Stimulated activated CD8-positive, alpha-beta memory T cell treated with anti-CD3 and anti-CD28 coated beads, Interleukin-4, amount 100 ng/mL, for 1 hour (primary cell): ENCODE data around the gene MROH7.

Experiments
- DNase-seq, 2 donors: peaks; one replicate each; pipeline ENCODE4 v3.0.0-alpha.2; 2020; ENCODE audit warnings: low read depth in 2 of 2, low spot score in 1 of 2

The MROH7 gene

DNA sequence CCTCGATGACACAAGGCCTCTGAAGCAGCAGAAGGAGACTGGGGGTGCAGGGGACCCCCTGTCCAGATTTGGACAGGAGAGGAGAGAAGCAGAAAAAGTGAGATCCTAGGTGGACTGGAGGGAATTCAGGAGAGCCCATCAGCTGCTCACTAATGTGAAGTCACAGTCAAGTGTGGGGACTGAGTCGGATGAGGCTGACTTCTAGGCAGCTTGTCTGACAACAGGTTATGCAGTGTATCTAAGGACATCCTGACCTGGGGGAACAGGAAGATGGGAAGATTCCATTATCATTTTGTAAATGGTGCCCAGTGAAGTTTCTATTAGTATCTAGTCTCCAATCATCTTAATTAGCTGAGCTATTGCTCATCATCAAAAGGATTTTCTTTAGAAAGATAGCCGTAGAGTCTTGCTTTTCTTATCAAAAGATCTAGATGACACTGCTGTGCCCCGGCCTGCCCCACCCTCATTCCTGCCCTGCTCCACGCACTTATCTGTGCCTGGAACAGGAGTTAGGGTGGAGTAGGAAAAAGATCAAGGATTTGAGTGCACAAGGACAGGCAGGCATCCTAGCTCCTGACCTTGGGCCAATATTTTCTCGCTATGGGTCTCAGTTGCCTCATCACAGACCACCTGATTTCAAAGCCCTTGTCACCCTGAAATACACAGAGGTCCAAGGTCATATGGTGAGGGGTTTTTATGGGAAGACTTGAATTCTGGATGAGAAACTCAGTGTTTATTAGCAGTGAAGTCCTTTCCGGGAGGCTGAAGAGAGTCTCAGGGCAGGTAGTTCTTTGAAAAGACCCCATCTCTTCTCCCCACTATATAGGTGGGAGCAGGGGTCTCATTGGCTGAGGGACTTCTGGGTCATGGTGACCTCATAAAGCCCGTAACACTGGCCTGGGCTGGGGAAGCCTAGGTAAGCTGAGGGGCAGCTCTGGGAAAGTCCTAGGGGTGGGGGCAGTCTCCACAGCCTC is at the start of gene MROH7:
Gene MROH7 (plus strand): TSS at position 924 of the 974 bp plus-strand sequence. CDS start 11,141 bp downstream, outside the sequence.
- DNase-seq, result no peak

DNA sequence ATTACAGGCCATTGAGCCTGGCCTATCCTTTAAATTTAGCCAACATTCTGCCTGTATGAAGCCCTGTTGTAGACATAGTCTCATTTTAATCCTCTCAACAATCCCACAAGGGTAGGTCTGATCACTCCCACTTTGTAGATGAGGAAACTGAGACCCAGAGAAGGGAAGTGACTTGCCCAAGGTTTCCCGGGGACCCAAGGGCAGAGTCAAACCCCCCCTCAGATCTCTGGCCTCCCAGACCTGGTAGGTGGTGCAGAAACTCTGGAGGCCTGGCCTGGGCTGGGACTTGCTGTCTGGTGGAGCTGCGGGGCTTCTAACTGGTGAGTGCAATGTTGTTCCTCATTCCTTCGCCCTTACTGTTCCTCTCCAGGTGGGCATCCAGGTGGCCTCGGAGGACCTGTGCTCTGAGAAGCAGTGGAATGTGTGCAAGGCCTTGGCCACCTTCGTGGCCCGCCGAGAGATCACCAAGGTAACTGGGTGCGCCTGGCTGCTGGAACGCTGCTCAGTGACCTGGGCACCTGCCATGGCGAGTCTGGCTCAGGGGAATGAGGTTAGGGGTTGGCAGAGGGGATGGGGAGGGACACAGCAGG is 47.9 kb upstream of the MROH7 start:
- no peak for DNase-seq

DNA sequence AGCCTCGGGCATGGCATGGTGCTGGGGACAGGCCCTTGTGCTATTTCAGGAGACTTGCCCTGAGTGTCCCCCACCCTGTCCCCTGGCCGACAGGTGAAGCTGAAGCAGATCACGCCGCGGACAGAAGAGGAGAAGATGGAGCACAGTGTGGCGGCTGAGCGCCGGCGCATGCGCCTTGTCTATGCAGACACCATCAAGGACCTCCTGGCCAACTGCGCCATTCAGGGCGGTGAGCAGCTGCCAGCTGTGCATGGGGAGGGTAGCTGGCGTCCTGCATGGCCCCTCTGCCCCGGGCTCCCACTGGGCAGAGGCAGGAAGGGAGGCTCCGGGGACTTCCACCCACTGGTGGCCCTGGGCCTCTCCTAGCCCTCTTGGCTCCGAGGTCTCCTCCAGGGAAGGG is 47.1 kb upstream of the MROH7 start:
- no peak for DNase-seq

DNA sequence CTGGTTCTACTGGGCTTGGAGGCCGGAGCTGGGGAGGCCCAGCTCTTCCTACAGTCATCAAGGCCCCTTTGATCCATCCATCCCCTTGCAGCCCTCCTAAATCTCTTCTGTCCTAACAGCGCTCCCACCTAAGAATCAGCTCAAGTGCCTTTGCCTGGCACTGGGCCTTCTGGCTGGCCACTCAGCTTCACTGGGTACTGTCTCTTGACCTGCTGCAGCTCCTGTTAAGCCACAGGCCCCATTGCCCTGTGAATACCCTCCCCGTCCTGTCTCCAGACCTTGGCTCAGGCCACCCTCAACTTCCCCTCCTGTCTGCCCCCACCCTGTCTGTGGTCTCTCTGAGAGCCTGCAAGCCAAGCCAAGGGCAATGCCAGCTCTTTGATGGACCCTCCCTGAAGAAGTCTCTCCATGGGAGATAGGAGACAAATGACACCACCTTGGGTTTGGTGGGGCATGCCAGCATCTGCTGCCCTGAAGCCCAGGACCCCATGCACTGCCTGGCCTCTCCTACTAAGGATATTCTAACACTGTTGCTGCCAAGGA is 45.6 kb upstream of the MROH7 start:
- no peak for DNase-seq

DNA sequence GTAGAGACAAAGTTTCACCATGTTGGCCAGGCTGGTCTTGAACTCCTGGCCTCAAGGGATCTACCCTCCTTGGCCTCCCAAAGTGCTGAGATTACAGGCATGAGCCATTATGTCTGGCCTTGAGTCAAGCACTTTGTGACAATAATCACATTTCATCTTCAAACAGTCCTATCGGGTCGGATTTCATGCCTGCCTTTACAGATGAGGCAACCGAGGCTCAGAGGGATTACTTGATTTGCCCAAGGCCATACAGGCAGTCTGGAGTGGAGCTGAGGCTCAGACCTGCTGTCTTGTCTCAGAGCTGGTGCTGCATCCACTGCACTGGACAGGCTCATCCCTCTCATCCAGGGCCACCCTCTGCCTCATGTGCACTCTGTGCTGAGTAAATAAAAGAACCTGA is 44.8 kb upstream of the MROH7 start:
- DNase-seq, result no peak

DNA sequence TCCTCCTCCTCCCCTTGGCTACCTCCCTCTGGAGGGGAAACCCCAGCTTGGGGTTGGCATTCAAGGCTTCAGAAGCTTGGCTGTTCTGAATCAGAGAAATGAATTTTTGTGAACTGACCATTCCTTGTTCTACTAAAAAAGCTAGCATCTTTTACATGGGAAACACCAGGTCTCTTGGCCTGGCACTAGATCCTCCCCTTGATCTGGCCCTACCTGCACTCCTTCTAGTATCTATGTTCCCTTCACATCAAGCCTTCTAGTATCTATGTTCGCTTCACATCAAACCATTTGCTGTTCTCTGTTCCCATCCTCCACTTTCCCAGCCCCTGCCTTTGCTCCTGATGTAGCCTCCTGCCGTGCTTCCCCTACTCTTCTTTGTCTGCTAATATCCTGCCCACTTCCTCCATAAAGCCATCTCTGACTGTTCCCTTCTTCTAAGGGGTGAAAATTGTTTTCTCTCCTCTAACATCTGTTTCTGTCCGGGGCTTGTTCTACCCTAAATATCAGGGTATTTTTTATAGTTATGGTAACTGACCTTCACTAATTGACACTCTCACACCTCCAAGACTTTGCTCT is 44.0 kb upstream of the MROH7 start:
- no peak for DNase-seq

DNA sequence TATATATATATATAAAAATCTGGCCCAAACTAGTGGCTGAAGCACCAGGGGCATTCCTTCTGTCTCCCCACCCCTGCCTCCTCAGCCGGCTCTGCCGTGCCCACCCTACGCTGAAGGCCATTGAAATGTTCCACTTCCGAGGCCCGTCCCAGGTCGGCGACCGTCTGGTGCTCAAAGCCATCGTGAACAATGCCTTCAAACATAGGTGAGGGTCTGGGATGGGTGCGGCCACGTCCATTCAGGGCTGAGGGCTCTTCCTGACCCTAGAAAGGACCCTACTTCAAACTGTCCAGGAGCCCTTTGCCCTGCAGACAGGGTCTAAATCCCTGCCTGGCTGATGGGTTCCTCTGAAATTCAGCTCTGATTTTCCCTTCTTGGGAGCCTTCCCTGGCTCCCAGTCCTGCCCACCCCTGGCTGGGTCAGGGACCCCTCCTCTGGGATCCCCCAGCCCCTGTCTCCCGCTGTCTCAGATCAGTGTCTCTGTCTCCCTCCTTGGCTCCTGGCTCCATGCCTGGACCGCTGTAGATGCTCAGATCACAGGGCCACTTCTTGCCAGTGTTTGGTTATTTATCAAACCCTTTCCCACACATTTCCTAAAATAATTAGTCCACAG is 42.3 kb upstream of the MROH7 start:
- DNase-seq, result no peak

DNA sequence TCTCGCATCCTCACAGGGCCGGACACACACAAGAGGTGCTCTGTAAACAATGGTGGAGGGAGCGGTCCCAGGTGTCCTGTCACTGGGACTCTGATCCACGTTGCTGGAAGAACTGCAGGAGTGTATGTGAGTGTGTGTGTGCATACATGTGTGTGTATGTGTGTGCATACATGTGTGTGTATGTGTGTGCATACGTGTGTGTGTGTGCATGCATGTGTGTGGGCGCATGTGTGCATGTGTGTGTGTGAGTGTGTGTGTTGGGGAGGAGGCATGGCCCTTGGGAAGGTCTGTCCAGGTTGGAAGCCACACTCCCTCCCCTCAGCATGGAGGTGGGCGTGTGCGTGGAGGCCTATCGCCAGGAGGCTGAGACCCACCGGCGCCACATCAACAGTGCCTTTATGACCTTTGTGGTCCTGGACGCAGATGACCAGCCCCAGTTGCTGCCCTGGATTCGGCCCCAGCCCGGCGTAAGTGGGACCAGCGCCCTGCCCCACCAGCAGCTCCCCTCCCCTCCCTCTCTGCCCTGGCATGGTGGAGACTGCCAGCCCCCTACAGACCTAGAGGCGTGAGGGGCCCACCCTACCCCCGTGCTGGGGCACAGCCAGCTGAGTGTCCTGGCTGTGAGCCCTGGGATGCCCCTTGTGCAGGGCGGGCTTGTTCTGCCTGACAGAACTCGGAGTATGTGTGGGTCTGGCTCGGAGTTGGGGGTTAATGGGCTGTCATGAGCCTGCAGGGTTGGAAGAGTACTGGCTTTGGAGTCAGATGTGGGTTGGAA is 40.5 kb upstream of the MROH7 start:
- DNase-seq, result no peak

DNA sequence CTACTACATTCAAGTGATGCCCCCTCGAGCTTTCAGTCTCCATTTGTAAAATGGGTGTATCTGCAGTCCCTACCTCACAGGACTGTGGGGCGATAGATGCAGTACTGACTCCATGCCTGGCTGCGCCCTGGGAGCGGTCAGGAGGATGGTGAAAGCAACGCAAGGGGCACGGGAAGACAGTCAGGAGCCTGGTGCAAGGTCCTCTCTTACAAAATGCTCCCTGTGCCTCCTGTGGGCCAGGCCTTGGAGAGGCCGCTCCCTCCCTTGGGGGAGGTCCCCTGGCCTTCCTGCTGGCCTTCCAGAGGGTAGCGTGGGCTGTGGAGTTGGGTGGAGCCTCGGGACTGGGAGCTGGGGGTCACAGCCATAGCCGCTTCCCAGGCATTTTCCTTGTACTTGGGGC is 39.9 kb upstream of the MROH7 start:
- DNase-seq, result no peak

DNA sequence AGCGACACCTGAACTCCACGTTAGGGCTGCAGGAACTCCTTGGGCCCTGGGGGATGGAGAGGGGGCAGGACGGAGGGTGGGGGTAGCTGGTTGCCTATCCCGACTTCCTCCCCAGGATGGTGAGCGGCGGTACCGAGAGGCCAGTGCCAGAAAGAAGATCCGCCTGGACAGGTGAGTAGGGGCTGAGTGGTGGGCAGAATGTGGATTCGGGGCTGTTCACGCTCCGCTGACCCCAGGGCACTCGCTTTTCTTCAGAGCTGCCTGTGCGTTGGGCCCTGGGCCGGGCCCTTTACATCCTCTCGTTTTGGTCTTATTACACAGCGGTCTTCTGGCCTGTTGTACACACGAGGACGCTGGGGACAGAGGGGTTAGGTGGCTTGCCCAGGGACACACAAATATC is 39.0 kb upstream of the MROH7 start:
- DNase-seq, result no peak

DNA sequence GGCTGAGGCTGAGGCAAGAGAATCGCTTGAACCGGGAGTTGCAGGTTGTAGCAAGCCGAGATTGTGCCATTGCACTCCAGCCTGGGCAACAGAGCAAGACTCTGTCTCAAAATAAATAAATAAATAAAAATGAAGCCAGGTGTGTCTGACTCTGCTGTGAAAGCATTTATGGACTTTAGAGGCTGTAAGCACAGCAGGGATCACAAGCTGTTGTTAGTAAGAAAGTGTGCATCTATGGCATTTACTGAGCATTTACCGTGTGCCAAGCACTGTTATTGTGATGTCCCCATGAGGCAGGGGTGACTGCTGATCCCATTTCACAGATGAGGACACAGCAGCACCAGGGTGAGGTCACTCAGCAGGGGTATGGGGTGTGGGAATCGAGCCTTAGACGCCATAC is 38.3 kb upstream of the MROH7 start:
- no peak for DNase-seq

DNA sequence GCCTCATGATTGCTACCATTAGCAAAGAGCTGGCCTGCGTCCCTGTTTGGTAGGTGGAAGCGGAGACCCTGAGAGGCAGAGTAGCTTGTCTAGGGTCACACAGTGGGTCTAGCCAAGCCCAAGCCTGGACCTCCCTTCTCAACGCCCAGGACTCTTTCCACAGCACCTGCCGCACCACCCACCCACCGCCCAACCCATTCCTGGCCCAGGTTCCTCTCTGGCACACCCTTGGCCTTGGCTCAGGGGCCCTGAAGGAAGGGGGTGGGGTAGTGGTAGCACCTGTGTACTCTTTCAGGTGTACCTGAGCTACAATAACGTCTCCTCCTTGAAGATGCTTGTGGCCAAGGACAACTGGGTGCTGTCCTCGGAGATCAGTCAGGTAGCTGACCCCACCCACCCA is 37.5 kb upstream of the MROH7 start:
- no peak for DNase-seq

DNA sequence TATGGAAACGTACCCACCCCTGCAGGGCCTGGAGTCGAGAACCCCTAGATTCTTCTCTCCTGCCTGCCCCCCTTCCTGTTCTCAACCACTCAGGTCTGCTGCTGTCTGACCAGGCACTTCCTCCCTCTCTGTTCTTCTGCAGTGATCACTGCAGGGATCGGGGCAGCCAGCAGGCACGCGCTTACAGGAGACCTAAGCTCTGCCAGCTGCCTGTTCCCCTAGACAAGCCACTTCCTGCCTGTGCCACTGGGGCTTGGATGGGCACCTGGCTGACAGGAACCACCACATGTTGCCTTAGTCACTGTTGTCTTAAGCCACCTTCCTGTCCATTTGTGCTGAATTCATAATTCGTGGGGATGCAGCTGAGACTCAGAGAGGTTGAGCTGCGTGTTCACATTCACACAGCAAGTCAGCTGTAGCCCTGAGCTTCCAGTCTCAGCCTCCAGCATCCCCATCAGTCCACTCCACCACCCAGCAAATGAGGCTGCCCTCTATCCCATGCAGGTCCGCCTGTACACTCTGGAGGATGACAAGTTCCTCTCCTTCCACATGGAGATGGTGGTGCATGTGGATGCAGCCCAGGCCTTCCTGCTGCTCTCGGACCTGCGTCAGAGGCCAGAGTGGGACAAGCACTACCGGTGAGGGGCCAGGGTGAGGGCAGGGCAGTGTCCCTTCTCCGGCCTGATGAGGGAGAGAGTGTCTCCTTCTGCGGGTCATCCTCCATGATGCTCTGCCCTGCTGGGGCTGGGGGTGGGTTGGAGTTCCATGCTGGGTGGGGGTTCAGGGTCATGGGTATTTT is 36.8 kb upstream of the MROH7 start:
- DNase-seq, result peak in 1 of 2 donors; percentile 2

DNA sequence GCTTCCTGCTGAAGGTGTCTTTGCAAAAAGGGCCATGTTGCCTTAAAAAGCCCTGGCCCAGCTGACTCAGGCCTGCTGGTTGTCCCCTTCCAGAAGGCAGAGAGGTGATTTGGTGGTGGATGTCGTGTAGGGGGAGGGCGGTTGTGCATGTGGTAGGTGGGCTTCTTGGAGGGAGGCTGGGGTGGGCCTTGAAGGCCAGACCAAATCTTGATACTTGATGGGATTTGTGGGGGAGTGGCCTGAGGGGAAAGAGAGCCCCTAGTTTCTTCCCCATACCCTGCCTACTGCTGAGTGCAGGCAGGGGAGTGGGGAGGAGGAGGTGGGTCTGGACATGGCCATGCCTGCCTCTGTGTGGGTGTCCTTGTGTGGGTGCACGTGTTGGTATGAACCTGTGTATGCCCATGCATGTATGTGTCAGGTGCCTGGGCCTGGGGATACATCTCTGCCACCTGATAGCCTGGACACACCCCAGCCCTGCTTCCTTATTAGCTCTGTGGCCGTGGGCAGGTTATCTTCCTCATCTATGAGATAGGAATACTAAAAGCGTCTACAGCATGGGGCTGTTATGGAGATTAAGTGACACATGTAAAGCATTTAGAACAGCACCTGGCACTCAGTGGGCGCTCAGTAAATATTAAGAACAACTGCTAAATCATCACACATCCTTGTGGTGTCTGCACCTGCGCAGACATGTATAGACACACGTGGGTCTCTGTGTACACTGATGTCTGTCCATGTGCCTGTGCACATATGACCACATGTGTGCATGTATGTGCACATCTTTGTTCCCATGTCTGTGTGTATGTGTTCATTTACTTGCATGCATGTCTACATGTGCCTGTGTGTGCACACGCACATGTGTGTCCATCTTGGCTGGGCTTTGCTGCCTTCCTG is 35.2 kb upstream of the MROH7 start:
- DNase-seq, result no peak

DNA sequence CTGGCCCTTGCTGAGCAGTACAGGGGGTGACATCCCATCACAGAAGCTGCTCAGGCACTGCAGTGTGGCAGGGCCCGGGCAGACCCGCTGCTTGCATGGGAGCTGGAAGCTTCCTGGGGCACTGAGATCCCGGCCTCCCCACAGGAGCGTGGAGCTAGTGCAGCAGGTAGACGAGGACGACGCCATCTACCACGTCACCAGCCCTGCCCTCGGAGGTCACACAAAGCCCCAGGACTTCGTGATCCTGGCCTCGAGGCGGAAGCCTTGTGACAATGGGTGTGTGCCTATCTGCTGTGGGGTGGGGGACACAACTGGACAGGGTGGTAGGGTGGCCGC is 34.6 kb upstream of the MROH7 start:
- no peak for DNase-seq

DNA sequence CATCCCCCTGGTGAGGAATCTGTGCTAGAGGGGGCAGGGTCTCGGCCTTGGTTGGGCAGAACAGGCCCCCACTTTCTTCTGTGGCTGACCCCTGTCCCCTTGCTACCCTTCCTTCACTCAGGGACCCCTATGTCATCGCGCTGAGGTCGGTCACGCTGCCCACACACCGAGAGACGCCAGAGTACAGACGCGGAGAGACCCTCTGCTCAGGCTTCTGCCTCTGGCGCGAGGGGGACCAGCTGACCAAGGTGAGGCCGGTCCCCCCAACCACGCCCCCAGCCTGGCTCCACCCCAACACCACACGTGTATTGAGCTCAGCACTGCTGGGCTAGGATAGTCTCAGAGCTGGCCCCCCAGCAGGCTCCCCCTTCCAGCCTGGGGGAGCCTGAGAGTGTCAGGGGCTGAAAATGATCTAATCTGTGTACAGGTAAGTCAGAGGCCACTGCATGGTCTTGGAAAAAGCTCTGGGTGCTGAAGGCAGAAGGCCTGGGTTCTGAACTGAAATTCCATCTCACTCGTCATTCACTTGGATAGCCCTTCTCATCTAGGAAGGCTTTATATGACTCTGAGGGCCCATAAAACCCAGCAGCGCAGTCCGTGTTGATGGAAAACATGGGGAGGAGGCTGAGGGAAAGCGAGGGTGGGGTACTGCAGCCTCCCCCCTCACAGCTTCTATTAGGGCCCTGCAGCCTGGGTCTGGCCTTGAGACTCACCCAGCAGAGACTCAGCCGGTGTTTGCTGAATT is 33.6 kb upstream of the MROH7 start:
- no peak for DNase-seq

DNA sequence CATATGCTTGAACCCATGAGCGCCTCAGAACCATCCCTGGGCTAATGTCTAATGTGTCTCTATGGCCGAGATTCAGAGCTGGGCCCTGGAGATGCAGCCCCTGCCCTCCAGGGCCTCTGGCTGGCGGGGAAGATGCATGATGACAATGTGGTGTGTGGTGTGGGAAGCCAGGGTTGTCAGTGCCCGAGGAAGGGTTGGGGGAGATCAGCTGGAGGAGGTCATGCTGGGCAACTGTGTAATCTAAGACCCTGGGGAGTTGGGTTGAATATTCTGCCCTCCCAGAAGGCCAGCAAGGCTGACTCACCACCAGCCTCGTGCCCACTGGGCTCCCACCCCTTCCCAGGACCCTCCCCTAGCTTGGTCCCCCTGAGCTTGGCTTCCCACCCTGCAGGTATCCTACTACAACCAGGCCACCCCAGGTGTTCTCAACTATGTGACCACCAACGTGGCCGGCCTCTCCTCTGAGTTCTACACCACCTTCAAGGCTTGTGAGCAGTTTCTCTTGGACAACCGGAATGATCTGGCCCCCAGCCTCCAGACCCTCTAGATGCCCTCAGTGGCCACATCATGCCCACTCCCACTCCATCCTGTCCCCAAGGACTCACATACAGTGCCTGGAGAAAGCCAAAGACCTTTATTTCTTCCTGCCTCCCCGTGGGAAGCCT is 32.9 kb upstream of the MROH7 start:
- no peak for DNase-seq
